GM23248 (cell line): ENCODE results near the gene HCAR2.

ENCODE experiments used
- EZH2 ChIP-seq: fragments of 200-600 bp; sonication (generic); IDR thresholded peaks from 2 replicates; pipeline ENCODE4 v1.6.1; 2018; ENCODE audit warnings: antibody characterized with exemption, mild to moderate bottlenecking; ENCODE audit not compliant: insufficient read depth, poor library complexity, severe bottlenecking
- EZH2phosphoT487 ChIP-seq: fragments of 200-600 bp; sonication (generic); IDR thresholded peaks from 2 replicates; pipeline ENCODE4 v1.6.1; 2018; ENCODE audit warnings: antibody characterized with exemption, moderate library complexity, mild to moderate bottlenecking, low read depth; ENCODE audit not compliant: insufficient read depth

DNA sequence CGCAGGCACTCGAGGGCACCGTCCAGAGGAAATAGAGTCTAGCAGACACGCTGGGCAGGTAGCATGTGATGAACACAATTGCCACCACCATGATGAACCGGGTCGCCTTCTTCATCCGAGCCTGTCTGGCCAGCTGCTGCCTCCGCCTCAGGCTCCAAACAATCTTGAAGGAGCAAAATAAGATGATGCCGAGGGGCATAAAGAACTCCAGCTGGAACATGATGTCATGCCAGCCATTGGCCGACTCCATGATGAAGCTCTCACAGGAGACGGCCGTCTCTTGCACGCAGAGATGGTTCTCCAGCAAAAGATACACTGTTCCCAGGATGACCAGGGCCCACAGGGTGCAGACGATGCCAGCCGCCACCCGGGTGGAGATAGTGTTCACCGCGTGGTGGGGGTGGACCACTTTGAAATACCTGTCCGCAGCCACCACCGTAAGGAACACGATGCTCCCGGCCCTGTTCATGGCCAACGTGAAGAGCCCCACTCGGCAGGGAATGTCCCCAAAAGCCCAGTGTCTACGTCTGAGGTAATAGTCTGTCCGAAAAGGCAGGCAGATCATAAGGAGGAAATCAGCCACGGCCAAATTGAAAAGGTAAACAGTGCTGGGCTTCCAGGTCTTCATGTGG lies 26.5 kb upstream of the HCAR2 start:
- TF ChIP-seq EZH2 (no peak), EZH2phosphoT487 (no peak)
